HG02840 (cell line): Measurements from ENCODE around the gene MYO9B.
"Not testable (repeated sequence)": the region's sequence is repeated elsewhere in the genome, so short reads cannot be mapped to it uniquely, and the experiment has no call there.

ENCODE experiments used
- ATAC-seq: cut with Tn5 transposase; IDR thresholded peaks from one replicate; pipeline ENCODE4 v1.9.1; 2021; ENCODE audit warnings: mild to moderate bottlenecking, moderate library complexity, moderate number of reproducible peaks; ENCODE audit not compliant: unreplicated experiment, low FRiP score

MYO9B gene

DNA sequence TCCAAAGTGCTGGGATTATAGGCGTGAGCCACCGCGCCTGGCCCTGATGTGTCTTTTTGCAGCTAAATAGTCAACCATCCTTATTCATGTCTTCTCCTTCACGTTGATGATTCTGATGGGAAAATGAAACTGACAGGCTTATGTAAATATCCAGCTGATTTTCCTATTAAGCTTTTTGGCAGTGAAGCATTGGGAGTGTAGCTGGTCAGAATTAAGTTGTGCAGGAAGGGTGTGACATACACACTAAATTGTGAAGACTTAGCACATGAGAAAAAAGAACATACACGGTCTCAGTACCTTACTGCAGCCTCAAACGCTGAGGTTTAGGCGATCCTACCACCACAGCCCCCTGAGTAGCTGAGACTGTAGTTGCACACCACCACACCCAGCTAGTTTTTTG is 89.1 kb downstream of the MYO9B start:
- ATAC-seq, result no peak

DNA sequence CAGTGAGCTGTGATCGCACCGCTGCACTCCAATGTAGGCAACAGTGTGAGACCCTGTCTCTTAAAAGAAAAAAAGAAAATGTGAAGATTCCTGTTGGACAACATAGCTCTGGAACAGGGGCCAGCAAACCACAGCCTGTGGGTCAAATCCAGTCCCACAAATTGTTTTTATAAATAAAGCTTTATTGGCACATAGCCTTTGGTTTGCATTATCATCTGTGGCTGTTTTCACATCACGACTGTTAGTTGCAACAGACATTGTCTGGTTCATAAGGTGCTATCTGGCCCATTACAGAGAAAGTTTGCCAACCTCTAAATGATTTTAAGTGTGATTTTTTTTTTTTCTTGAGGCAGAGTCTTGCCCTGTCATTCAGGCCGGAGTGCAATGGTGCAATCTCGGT is 90.1 kb downstream of the MYO9B start:
- ATAC-seq, result no peak

DNA sequence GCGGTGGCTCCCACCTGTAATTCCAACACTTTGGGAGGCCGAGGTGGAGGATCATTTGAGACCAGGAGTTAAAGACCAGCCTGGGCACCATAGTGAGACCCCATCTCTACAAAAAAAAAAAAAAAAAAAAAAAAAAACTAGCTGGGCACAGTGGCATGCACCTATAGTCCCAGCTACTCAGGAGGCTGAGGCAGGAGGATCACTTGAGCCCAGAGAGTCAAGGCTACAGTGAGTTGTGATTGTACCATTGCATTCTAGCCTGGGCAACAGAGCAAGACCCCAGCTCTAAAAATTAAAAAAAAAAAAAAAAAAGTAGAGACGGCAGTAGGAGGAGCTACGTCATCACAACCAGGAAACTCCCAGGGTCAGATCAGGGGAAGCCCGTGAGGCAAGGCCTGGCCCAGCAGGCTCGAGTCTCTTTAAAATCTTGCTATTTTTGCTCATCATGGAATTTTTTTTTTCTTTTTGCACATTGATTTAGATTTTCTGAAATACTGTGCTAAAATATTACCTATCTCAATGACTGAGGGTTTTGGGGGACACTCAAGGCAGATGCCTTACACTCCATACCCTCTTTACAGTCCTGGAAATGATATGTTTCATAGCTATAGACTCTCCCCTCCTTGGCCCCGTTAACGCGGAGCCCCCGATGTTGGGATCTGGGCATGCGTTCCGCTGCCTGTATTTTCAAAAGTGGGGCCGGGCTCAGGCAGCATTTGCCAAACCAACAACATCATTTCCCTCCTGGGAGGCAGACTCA is 95.1 kb downstream of the MYO9B start:
- no peak for ATAC-seq

GRCh38 chr19:17171874-17172273 is 96.3 kb downstream of the MYO9B start:
- no peak for ATAC-seq

GRCh38 chr19:17172624-17173345 is 97.2 kb downstream of the MYO9B start:
- no peak for ATAC-seq

GRCh38 chr19:17178291-17178690 is 102.7 kb downstream of the MYO9B start:
- ATAC-seq, result no peak

- no peak for ATAC-seq
Measured at GRCh38 chr19:17180997-17181702, 105.6 kb downstream of the MYO9B start.

- ATAC-seq, result no peak
Measured at GRCh38 chr19:17183271-17183761, 107.7 kb downstream of the MYO9B start.

DNA sequence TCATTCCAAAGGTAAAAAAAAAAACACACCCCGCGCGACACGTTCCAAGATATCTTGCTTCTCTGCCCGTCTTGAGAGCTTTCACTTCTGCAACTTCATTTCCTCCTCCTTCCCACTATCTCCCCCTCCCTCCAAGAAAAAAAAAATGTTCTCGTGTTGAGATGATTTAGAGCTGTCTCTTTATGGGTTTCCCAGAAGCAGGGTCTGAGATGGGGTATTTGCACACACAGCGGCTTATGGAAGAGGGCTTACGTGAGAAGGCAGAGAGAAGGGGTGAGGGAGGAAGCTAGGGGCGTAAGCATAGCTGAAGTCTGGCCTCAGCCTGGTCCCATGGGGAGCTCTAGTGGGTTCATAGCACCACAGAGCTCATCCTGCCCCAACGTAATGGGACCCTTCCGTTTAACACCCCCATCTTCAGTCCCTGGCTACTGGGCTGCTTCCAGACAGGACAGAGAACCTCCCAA is 108.3 kb downstream of the MYO9B start:
- ATAC-seq, result no peak

DNA sequence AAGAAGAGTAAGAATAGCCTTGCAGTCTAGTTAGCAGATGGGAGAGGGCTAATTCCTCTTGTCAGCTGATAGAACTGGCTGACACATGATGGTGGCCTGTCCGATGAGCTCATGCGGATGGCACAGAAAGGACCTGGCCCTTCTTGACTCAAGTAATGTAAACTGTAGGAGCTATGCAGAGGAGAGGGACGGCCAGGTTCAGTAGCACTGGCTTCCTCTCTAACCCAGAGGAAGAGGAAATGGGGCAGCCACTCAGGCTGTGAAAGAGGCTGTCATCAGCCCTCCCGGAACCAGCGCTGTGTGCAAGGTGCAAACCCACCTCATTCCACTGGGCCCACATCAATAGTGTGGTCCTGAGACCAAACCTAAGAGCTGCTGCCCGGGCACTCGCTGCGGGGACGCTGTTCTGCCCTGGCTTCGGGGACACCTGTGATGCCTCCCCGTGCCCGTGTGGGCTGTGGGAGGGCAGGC is 108.8 kb downstream of the MYO9B start:
- no peak for ATAC-seq

- no peak for ATAC-seq
Measured at GRCh38 chr19:17185590-17185989, 110.0 kb downstream of the MYO9B start.

DNA sequence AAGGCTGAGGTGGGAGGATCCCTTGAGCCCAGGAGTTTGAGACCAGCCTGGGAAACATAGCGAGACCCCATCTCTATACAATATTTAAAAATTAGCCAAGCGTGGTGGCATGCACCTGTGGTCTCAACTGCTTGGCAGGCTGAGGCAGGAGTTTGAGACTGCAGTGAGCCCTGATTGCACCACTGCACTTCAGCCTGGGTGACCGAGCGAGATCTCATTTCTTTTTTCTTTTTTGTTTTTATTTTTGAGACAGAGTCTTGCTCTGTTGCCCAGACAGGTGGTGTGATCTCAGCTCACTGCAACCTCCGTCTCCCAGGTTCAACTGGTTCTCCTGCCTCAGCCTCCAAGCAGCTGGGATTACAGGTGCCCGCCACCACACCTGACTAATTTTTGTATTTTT is 116.2 kb downstream of the MYO9B start:
- not testable (repeated sequence) for ATAC-seq

DNA sequence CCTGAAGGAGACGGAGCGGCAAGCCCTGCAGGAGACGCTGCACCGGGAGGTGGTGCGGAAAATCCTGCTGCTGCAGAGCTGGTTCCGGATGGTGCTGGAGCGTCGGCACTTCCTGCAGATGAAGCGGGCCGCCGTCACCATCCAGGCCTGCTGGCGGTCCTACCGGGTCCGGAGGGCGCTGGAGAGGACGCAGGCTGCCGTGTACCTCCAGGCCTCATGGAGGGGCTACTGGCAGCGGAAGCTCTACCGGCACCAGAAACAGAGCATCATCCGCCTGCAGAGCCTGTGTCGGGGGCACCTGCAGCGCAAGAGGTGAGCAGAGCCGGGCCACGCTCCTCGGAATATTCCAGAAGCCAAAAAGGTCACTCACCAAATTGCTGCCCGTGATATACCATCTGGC is 117.2 kb downstream of the MYO9B start:
- ATAC-seq, result no peak

DNA sequence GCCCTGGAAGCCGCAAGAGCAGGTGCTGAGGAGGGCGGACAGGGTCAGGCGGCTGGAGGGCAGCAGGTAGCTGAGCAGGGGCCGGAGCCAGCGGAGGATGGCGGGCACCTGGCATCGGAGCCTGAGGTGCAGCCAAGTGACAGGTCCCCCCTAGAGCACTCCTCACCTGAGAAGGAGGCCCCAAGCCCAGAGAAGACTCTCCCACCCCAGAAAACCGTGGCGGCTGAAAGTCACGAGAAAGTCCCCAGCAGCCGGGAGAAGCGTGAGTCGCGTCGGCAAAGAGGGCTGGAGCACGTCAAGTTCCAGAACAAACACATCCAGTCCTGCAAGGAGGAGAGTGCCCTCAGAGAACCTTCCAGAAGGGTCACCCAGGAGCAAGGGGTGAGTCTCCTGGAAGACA is 119.0 kb downstream of the MYO9B start:
- ATAC-seq, result no peak

GRCh38 chr19:17195106-17195505 is 119.5 kb downstream of the MYO9B start:
- ATAC-seq, result no peak

- no peak for ATAC-seq
Measured at GRCh38 chr19:17196610-17197009, 121.0 kb downstream of the MYO9B start.

- no peak for ATAC-seq
Measured at GRCh38 chr19:17197666-17198065, 122.1 kb downstream of the MYO9B start.

DNA sequence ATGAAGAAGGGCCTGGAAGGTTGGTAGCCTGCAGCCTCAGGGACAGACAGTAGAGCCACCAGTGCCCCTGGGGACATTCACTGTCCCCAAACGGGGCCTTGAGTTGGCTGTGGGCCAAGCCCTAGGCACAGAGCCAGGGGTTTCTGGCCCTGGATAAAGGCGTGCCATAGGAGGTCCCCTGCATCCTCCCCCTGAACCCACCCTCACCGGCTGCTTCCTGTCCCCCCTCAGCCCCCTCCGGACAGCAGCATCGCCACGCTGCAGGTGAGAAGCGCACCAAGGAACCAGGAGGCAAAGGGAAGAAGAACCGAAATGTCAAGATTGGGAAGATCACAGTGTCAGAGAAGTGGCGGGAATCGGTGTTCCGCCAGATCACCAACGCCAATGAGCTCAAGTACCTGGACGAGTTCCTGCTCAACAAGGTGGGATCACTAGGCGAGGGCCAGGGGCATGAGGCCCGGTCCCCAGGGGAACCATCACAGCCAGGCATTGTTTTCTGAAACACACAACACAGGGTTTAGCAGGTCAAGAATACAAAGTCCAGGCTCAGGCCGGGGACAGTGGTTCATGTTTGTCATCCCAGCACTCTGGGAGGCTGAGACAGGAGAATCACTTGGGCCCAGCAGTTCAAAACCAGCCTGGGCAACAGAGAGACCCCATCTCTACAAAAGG is 125.0 kb downstream of the MYO9B start:
- ATAC-seq, result no peak

DNA sequence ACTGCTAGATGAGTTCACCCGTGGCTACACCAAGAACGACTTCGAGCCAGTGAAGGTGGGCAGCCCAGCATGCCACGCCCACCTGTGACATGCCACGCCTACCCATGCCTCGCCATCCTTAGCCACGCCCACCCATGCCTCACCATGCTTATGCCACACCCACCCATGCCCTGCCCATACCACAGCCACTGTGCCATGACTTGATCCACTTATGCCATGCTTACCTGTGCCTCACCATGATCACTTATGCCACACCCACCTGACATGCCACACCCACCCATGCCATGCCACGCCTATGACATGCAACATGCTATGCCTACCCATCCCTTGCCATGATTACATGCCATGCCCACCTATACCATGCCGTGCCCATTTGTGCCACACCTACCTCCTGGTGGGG is 126.7 kb downstream of the MYO9B start:
- no peak for ATAC-seq

DNA sequence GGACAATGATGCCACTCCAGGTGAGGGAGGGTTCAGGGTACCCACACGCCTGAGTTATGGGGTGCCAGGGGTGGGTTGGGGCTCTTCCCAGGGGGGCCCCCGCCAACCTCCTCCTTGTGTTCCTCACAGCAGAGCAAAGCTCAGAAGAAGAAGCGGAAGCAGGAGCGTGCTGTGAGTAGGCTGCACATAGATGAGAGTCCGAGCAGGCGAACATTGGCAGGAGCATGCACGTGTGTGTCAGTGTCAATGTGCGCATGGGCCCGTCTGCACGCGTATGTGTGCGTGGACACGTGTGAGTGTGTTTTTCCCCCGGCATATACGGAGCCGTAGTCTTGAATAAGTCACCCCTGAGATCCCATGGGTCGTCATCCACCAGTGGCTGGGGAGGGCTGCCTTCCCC is 127.1 kb downstream of the MYO9B start:
- no peak for ATAC-seq
